Keratinocyte (primary cell): ENCODE results near the gene SEMA4D. TPM values are rescaled to one million over a fixed set of nuclear protein-coding genes. Genes with fewer than 3 reads are reported as not detected.

Source experiments
- DNase-seq: peaks from one replicate; pipeline ENCODE4 v3.0.0-alpha.2; 2011; ENCODE audit warnings: low read depth, missing footprints, low spot score
- FAIRE-seq: peaks from 2 replicates; lab custom pipeline; 2011; peaks lifted over from hg19 to GRCh38; lab: Jason Lieb, UNC
- H2AFZ ChIP-seq: 2 replicates; pipeline ENCODE4 v1.6.0; 2012; ENCODE audit warnings: low read length, control low read depth, inconsistent platforms; ENCODE audit not compliant: control insufficient read depth
- H3K27ac ChIP-seq: 2 replicates; pipeline ENCODE4 v1.5.1; 2011; ENCODE audit warnings: low read length; ENCODE audit not compliant: control insufficient read depth, insufficient read depth
- H3K27me3 ChIP-seq: 3 replicates; pipeline ENCODE4 v1.6.0; 2011; ENCODE audit warnings: low read length; ENCODE audit not compliant: control insufficient read depth, insufficient read depth; ENCODE audit errors: extremely low read depth
- H3K36me3 ChIP-seq, 2 experiments: 2 replicates in 1 of 2; 3 replicates in 1 of 2; pipeline ENCODE4 v1.5.1; 2011; ENCODE audit warnings: low read length in 2 of 2, mild to moderate bottlenecking in 1 of 2; ENCODE audit not compliant: control insufficient read depth in 2 of 2, insufficient read depth in 2 of 2; ENCODE audit errors: extremely low read depth in 1 of 2
- H3K4me1 ChIP-seq: 3 replicates; pipeline ENCODE4 v1.5.1; 2011; ENCODE audit warnings: low read length; ENCODE audit not compliant: control insufficient read depth, insufficient read depth; ENCODE audit errors: extremely low read depth
- H3K4me2 ChIP-seq: 3 replicates; pipeline ENCODE4 v1.6.0; 2011; ENCODE audit warnings: low read depth, low read length; ENCODE audit not compliant: control insufficient read depth, insufficient read depth; ENCODE audit errors: extremely low read depth
- H3K4me3 ChIP-seq, 3 experiments: fragments of 200-600 bp in 1 of 3; sonication (generic) in 1 of 3; 2 replicates in 2 of 3; 3 replicates in 1 of 3; pipeline ENCODE4 v1.5.1; 2011 to 2016; ENCODE audit warnings: low read length in 3 of 3, mild to moderate bottlenecking in 3 of 3, control low read depth in 2 of 3, inconsistent platforms in 1 of 3, low read depth in 1 of 3, mixed read lengths in 1 of 3, mixed run types in 1 of 3, moderate library complexity in 1 of 3; ENCODE audit not compliant: control insufficient read depth in 2 of 3, insufficient read depth in 2 of 3; ENCODE audit errors: extremely low read depth in 1 of 3
- H3K79me2 ChIP-seq: 2 replicates; pipeline ENCODE4 v1.6.0; 2012; ENCODE audit warnings: low read length; ENCODE audit not compliant: control insufficient read depth, insufficient read depth
- H3K9ac ChIP-seq: 3 replicates; pipeline ENCODE4 v1.6.0; 2011; ENCODE audit warnings: low read length; ENCODE audit not compliant: control insufficient read depth, insufficient read depth; ENCODE audit errors: extremely low read depth
- H3K9me1 ChIP-seq: 3 replicates; pipeline ENCODE4 v1.6.0; 2011; ENCODE audit warnings: low read length; ENCODE audit not compliant: control insufficient read depth, insufficient read depth; ENCODE audit errors: extremely low read depth
- H3K9me3 ChIP-seq: 2 replicates; pipeline ENCODE4 v1.5.1; 2012; ENCODE audit warnings: low read depth, low read length; ENCODE audit not compliant: control insufficient read depth
- H4K20me1 ChIP-seq: 3 replicates; pipeline ENCODE4 v1.6.0; 2011; ENCODE audit warnings: low read length; ENCODE audit not compliant: control insufficient read depth, insufficient read depth; ENCODE audit errors: extremely low read depth
- EZH2 ChIP-seq: IDR thresholded peaks from one replicate; pipeline ENCODE4 v1.6.1; 2012; ENCODE audit warnings: inconsistent platforms, mild to moderate bottlenecking, low read length, moderate library complexity
- dilution Hi-C: fragments of 300-500 bp; cut with MboI; formaldehyde crosslinking; loops from one replicate; pipeline ENCODE4 v1.7.0; 2020; ENCODE audit warnings: low sequenced_read_pairs; ENCODE audit not compliant: extremely low pct_ligation_motif_present
- polyA plus RNA-seq, 5 experiments: library from polyadenylated mRNA; depleted of rRNA in 3 of 5; stranded (reverse) in 3 of 5; stranded (forward) in 1 of 5; unstranded in 1 of 5; fragments of >200 nt; gene quantifications; 1 replicate in 1 of 5; 2 replicates in 3 of 5; 3 replicates in 1 of 5; pipeline versions ENCODE4 v1.2.1 to v1.2.3, GENCODE V29; 2011 to 2012; ENCODE audit warnings: missing spikeins in 2 of 5, low read depth in 1 of 5, low replicate concordance in 1 of 5
- TF ChIP-seq, protein P1 (sequence below), 3 experiments: IDR thresholded peaks in 1 of 3; conservative IDR thresholded peaks in 1 of 3; optimal IDR thresholded peaks in 1 of 3; 2 replicates in 2 of 3; 3 replicates in 1 of 3; pipeline versions ENCODE3 to v1.5.1; 2011; ENCODE audit warnings: low read length in 3 of 3, mild to moderate bottlenecking in 3 of 3, moderate library complexity in 2 of 3, control low read depth in 1 of 3, inconsistent platforms in 1 of 3; ENCODE audit not compliant: insufficient read depth in 2 of 3; ENCODE audit errors: extremely low read depth in 1 of 3

The SEMA4D gene
- polyA plus RNA-seq, 1 donor (not counting 4 experiments of a cell fraction or from before 2014, with no cell fraction given): 0.43 TPM

DNA sequence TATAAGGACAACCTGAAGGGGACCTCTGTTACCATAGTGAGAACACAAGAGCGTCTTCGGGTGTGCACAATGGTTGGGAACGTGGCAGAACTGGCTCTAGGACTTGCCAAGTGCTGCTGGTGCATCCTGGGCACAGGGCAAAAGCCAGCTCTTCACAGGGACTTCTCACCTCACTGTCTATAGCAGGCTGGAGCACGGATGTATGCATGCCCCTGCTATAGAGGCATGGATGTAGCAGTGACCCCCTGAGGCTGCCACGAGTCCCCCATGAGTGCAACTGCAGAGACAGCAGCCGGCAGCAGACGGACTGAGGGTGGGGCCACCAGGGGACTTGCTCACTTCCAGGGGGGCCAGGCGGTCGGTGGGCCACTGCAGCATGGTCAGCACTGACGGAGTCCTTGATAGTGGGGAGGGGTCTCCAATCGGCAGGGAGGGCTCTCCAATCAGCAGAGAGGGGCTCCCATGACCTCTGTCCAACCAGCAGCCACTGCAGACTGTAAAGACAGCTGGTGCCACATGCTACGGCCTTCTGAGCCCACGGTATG, 64.9 kb downstream of the SEMA4D start:
- Histone ChIP-seq H3K9me1 (no peaks in the 10 kb centered on the region), H3K27ac (no peak overlapping the region), H3K4me3 (no peak overlapping the region), H3K4me1 (no peaks in the 10 kb centered on the region), H3K9me3 (no peaks in the 10 kb centered on the region), H2AFZ (no peak overlapping the region), H3K27me3 (no peaks in the 10 kb centered on the region), H3K36me3 (no peaks in the 10 kb centered on the region), H4K20me1 (no peaks in the 10 kb centered on the region), H3K79me2 (no peaks in the 10 kb centered on the region), H3K4me2 (no peak overlapping the region), H3K9ac (no peak overlapping the region)
- FAIRE-seq (no peak), DNase-seq (no peak)
- dilution Hi-C loops: no loop called here
- TF ChIP-seq, protein P1, sequence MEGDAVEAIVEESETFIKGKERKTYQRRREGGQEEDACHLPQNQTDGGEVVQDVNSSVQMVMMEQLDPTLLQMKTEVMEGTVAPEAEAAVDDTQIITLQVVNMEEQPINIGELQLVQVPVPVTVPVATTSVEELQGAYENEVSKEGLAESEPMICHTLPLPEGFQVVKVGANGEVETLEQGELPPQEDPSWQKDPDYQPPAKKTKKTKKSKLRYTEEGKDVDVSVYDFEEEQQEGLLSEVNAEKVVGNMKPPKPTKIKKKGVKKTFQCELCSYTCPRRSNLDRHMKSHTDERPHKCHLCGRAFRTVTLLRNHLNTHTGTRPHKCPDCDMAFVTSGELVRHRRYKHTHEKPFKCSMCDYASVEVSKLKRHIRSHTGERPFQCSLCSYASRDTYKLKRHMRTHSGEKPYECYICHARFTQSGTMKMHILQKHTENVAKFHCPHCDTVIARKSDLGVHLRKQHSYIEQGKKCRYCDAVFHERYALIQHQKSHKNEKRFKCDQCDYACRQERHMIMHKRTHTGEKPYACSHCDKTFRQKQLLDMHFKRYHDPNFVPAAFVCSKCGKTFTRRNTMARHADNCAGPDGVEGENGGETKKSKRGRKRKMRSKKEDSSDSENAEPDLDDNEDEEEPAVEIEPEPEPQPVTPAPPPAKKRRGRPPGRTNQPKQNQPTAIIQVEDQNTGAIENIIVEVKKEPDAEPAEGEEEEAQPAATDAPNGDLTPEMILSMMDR (optimal IDR thresholded peaks at IDR 0.05 in 1 of 3, IDR thresholded peaks at IDR 0.05 in 1 of 3, conservative IDR thresholded peaks at IDR 0.05 in 1 of 3; ENCODE audit: extremely low read depth in 1 of 3, insufficient read depth in 2 of 3, low read length in 3 of 3): no peak

DNA sequence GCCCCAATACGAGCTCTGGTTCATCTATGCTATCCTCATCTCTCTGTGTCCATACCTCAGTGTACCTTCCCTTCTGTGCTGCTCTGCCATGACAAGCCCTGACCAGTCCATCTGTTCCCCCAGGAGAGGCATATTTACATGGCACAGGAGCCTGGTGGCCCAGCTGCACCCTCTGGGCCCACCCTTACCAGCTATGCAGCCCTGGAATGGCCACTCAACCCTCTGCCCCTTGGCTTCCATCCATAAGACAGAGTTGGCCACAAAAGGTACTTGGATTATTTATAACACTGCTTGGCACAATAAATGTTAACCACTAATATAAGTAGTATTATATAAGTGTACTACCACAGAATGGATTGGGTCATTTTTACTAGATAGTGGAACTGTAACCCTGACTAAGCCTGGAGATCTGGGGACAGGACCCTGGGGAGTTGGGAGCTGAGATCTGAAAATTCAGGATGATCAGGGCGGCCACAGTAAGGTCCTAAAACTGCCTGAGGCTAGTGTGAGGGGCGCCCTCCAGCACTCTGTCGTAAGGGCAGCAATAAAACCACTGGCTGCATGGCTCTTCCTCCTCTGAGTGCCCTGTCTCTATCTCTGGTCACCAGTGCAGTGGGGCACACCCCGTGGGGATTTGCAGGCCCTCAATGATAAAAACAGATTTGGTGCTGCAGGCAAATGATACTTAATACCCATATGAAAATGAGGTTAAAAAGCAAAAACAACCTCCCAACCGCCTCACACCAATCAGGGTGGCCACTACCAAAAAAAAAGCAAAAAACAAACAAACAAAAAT, 65.8 kb downstream of the SEMA4D start:
- Histone ChIP-seq H3K79me2 (no peaks in the 10 kb centered on the region), H3K4me2 (no peak overlapping the region), H3K27me3 (no peaks in the 10 kb centered on the region), H3K4me1 (no peaks in the 10 kb centered on the region), H3K27ac (no peak overlapping the region), H3K36me3 (no peaks in the 10 kb centered on the region), H2AFZ (no peak overlapping the region), H3K9me1 (no peaks in the 10 kb centered on the region), H3K9ac (no peak overlapping the region), H4K20me1 (no peaks in the 10 kb centered on the region), H3K4me3 (no peak overlapping the region), H3K9me3 (no peaks in the 10 kb centered on the region)
- no peak for FAIRE-seq
- no peak for TF ChIP-seq EZH2
- TF ChIP-seq, protein P1 (optimal IDR thresholded peaks at IDR 0.05 in 1 of 3, IDR thresholded peaks at IDR 0.05 in 1 of 3, conservative IDR thresholded peaks at IDR 0.05 in 1 of 3; ENCODE audit: extremely low read depth in 1 of 3, insufficient read depth in 2 of 3, low read length in 3 of 3): no peak
- dilution Hi-C loops: no loop called here
- no peak for DNase-seq
